Heart left ventricle (tissue), 16 donors: ENCODE data around the gene TXNDC8. TPM values are rescaled to one million over a fixed set of nuclear protein-coding genes. Genes with fewer than 3 reads are reported as not detected.

ENCODE experiments used
- ATAC-seq, 4 donors: fragments of 200-7000 bp; cut with Tn5 transposase; one replicate each; pipeline ENCODE4 v1.9.1; 2020 to 2022; ENCODE audit warnings: moderate library complexity in 4 of 4, mild to moderate bottlenecking in 3 of 4, moderate number of reproducible peaks in 1 of 4
- DNase-seq, 5 donors: peaks; one replicate each; pipeline ENCODE4 v3.0.0-alpha.2; 2020
- H3K27ac ChIP-seq, 12 donors: fragments of 200-600 bp; sonication (generic) in 4 of 12; one replicate each; pipeline versions ENCODE4 v1.5.0 to v1.8.0; 2016 to 2022; ENCODE audit warnings: mild to moderate bottlenecking in 2 of 12
- H3K27me3 ChIP-seq, 9 donors: fragments of 200-600 bp; sonication (generic) in 2 of 9; one replicate each; pipeline versions ENCODE4 v1.5.1 to v1.8.0; 2016 to 2022; ENCODE audit warnings: mild to moderate bottlenecking in 3 of 9
- H3K36me3 ChIP-seq, 9 donors: fragments of 200-600 bp; sonication (generic) in 2 of 9; one replicate each; pipeline versions ENCODE4 v1.5.0 to v1.8.0; 2018 to 2022; ENCODE audit warnings: mild to moderate bottlenecking in 2 of 9
- H3K4me1 ChIP-seq, 12 donors: fragments of 200-600 bp; sonication (generic) in 4 of 12; one replicate each; pipeline versions ENCODE4 v1.5.0 to v1.8.0; 2016 to 2022; ENCODE audit warnings: mild to moderate bottlenecking in 3 of 12
- H3K4me3 ChIP-seq, 12 donors: fragments of 200-600 bp; sonication (generic) in 4 of 12; one replicate each; pipeline versions ENCODE4 v1.5.0 to v1.8.0; 2017 to 2022; ENCODE audit warnings: mild to moderate bottlenecking in 9 of 12, moderate library complexity in 4 of 12
- H3K9me3 ChIP-seq, 12 donors: fragments of 200-600 bp; sonication (generic) in 4 of 12; one replicate each; pipeline versions ENCODE4 v1.5.0 to v1.8.0; 2016 to 2022; ENCODE audit warnings: mild to moderate bottlenecking in 1 of 12
- POLR2A ChIP-seq, 2 donors: fragments of 450-650 bp; IDR thresholded peaks; one replicate each; pipeline ENCODE4 v1.6.1; 2017; ENCODE audit warnings: antibody characterized with exemption in 2 of 2, mild to moderate bottlenecking in 2 of 2, moderate library complexity in 2 of 2
- WGBS, 4 donors: extraction: QIAGEN DNeasy Blood & Tissue Kit in 2 of 4; methylation state at CpG; one replicate each; pipeline versions ENCODE4 v1.1.5 to v1.1.7; 2013 to 2018; 5-methylcytosine and 5-hydroxymethylcytosine counted together
- intact Hi-C, 10 donors: fragments of 100-400 bp; cut with DNase I; formaldehyde crosslinking; loops; one replicate each; pipeline versions ENCODE4 v1.11.1 to v1.14.2; 2022
- polyA plus RNA-seq, 2 donors: library from polyadenylated mRNA; stranded (reverse); fragments of 200-250 nt; gene quantifications; one replicate each; pipeline ENCODE4 v1.2.3, GENCODE V29; 2013
- total RNA-seq, 9 donors: library from RNA; depleted of rRNA in 2 of 9; stranded (reverse); fragments of >200 nt in 2 of 9; fragmentation: NEBNext Ultra II Directional in 3 of 9; extraction: Animal tissue kit (Norgen Biotek cat#: 25700) in 3 of 9; gene quantifications; one replicate each; pipeline versions ENCODE4 v1.1.0 to v1.2.4, GENCODE V29; 2016 to 2023
- TF ChIP-seq, protein P1 (sequence below), 12 donors: fragments of 200-600 bp; sonication (generic) in 4 of 12; IDR thresholded peaks; one replicate each; pipeline versions ENCODE4 v1.5.0 to v1.8.0; 2018 to 2022; ENCODE audit warnings: antibody characterized with exemption in 12 of 12, mild to moderate bottlenecking in 5 of 12
- donor health status: ischemic (EF 13 %, LVEDD 7.1; RV severe dilation, severe dysfunction).
- donor health status: healthy with polysubstance abuse.
- donor health status: DM: no; HTN: yes; CAD: no.
- donor health status: DM: no; HTN: no; CAD: no.
- donor health status: ischemic (EF 25% LVEDD 6.9; RV normal size, moderate dysfunction).
- donor health status: ischemic (EF 25% LVEDD 5.7; RV mildly dilated, moderate dysfunction).
- donor health status: healthy.
- donor health status: DM: yes; HTN: yes; CAD: no.
- donor health status: ischemic (EF 35%, LVEDD 5.7; RV mildly dilated, moderate dysfunction).
- donor health status: nonischemic (EF 11% LVEDD 7.7; RV severe dilation, severe dysfunction).
- donor health status: DM: yes; HTN: yes; CAD: no.
- donor health status: PGD.
- donor health status: ischemic (EF 29% LVEDD 5.4; RV normal size, mild dysfunction).
- donor health status: nonischemic (EF 23%, LVEDD 6.1; RV moderate dilation, normal function).

TXNDC8 gene
- total and polyA plus RNA-seq, 11 donors = not detected

DNA sequence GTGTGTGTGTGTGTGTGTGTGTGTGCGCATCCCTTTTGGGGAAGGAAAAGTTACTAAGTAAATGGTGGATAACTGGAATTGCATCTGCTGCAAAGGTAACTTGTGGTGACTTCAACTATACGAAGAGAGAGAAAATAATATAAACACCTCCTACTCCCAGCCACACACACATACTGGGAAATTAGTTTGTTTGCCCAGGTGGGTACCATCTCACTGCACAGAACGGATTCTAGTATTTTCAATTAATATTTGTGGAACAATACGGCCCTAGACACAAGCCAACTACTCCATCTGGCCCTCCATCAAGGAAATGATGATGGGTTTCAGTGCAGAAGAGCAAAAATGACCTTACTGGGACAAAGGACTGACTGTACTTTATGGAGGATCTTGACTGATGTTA, 49.2 kb downstream of the TXNDC8 start:
- DNase-seq (no peak), ATAC-seq (no peak)
- no peak overlapping the region for H3K4me3 ChIP-seq
- intact Hi-C loops = no loop called here
- TF ChIP-seq, protein P1, sequence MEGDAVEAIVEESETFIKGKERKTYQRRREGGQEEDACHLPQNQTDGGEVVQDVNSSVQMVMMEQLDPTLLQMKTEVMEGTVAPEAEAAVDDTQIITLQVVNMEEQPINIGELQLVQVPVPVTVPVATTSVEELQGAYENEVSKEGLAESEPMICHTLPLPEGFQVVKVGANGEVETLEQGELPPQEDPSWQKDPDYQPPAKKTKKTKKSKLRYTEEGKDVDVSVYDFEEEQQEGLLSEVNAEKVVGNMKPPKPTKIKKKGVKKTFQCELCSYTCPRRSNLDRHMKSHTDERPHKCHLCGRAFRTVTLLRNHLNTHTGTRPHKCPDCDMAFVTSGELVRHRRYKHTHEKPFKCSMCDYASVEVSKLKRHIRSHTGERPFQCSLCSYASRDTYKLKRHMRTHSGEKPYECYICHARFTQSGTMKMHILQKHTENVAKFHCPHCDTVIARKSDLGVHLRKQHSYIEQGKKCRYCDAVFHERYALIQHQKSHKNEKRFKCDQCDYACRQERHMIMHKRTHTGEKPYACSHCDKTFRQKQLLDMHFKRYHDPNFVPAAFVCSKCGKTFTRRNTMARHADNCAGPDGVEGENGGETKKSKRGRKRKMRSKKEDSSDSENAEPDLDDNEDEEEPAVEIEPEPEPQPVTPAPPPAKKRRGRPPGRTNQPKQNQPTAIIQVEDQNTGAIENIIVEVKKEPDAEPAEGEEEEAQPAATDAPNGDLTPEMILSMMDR (IDR thresholded peaks at IDR 0.05) = no peak
- no peak for TF ChIP-seq POLR2A (IDR thresholded peaks at IDR 0.05)
- H3K4me1 ChIP-seq = no peaks in the 10 kb centered on the region
- WGBS, 4 donors = 81 to 91% (median 86%) methylated on average over 4 of the region's 4 CpGs
- H3K27ac ChIP-seq = no peak overlapping the region
- H3K27me3 ChIP-seq = peaks cover 0 to under 1% (median 0%) of the 10 kb centered on the region in 9 donors
- no peaks in the 10 kb centered on the region for H3K36me3 ChIP-seq
- no peaks in the 10 kb centered on the region for H3K9me3 ChIP-seq

DNA sequence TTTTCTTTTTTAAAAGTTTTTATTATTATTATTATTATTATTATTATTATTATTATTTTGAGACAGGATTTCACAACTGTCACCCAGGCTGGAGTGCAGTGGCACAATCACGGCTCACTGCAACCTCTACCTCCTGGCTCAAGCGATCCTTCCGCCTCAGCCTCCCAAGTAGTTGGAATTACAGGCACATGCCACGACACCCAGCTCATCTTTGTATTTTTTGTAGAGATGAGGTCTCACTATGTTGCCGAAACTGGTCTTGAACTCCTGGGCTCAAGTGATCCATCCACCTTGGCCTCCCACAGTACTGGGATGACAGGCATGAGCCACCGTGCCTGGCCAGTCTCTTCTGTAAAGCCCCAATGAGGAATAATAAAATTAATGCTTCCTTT, 50.4 kb downstream of the TXNDC8 start:
- intact Hi-C loops = no loop called here
- no peak for ATAC-seq
- 91 to 95% (median 94%) methylated on average over 6 of the region's 6 CpGs for WGBS, 4 donors
- H3K27ac ChIP-seq = no peak overlapping the region
- no peak for DNase-seq
- H3K4me3 ChIP-seq = no peak overlapping the region
- TF ChIP-seq, protein P1 (IDR thresholded peaks at IDR 0.05) = no peak
- no peak for TF ChIP-seq POLR2A (IDR thresholded peaks at IDR 0.05)
- H3K9me3 ChIP-seq = no peaks in the 10 kb centered on the region
- peaks cover 0 to under 1% (median 0%) of the 10 kb centered on the region in 12 donors for H3K4me1 ChIP-seq
- H3K36me3 ChIP-seq = no peaks in the 10 kb centered on the region
- H3K27me3 ChIP-seq = peaks cover 0 to 4% (median 0%) of the 10 kb centered on the region in 9 donors

DNA sequence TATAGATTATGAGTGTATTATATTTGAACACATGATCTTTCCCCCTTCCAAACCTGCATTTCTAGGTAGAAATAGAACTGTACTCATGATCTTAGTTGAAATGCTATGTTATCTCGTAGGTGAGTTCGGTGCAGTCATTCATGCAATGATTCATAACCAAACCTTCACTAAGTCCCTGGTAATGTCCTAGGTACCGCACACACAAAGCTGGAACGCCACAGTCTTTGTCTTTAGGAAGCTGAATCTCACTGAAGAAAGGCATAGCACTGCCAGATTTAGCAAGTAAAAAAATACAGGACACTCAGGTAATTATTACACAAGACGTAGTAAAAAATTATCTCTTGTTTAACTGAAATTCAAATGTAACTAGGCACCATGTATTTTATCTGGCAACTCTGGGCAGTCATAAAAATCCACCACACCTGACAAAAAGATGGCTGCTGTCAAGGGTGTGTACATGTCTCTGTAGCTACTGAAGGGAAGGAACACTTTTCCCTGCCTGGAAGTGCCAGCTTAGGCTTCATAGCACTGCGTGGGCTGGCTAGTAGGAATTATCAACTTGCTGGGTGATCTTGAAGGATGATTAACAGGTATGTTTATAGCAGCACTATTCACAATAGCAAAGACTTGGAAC, 53.3 kb downstream of the TXNDC8 start:
- no peak overlapping the region for H3K4me3 ChIP-seq
- H3K36me3 ChIP-seq = no peaks in the 10 kb centered on the region
- H3K27ac ChIP-seq = no peak overlapping the region
- whole genome bisulfite sequencing, 4 donors = 89 to 94% (median 90%) methylated on average over 6 of the region's 6 CpGs
- TF ChIP-seq, protein P1 (IDR thresholded peaks at IDR 0.05) = no peak
- TF ChIP-seq POLR2A (IDR thresholded peaks at IDR 0.05) = no peak
- H3K9me3 ChIP-seq = no peaks in the 10 kb centered on the region
- ATAC-seq (no peak), DNase-seq (no peak)
- H3K27me3 ChIP-seq = peaks cover 0 to 4% (median 0%) of the 10 kb centered on the region in 9 donors
- intact Hi-C loops = no loop called here
- H3K4me1 ChIP-seq = peaks cover 0 to 5% (median 0%) of the 10 kb centered on the region in 12 donors

DNA sequence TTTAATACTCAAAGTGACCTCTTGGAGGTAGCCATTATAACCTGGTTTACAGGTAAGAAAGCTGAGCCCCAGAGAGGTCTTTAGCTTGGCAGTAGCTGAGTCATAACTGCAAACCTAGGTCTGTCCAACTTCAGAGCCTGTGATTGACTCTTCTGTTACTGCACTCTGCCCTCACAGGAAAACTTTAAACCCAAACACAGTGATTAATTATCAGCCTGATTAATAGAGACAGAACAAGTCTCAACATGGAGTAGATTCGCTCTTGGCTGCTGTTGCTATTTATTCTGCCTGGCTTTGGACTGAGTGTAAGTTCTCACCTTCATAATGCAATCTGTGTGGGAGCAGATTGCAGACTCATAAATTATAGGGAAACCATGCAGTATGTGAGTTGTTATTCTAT, 53.9 kb downstream of the TXNDC8 start:
- Histone ChIP-seq H3K27me3 (peaks cover 0 to 4% (median 0%) of the 10 kb centered on the region in 9 donors), H3K27ac (no peak overlapping the region), H3K4me3 (no peak overlapping the region), H3K9me3 (no peaks in the 10 kb centered on the region), H3K36me3 (no peaks in the 10 kb centered on the region), H3K4me1 (peaks cover 0 to 5% (median 0%) of the 10 kb centered on the region in 12 donors)
- DNase-seq (no peak), ATAC-seq (no peak)
- intact Hi-C loops = no loop called here
- whole genome bisulfite sequencing, 4 donors = 73 to 89% (median 83%) methylated on average over 1 of the region's 1 CpG
- TF ChIP-seq POLR2A (IDR thresholded peaks at IDR 0.05) = no peak

DNA sequence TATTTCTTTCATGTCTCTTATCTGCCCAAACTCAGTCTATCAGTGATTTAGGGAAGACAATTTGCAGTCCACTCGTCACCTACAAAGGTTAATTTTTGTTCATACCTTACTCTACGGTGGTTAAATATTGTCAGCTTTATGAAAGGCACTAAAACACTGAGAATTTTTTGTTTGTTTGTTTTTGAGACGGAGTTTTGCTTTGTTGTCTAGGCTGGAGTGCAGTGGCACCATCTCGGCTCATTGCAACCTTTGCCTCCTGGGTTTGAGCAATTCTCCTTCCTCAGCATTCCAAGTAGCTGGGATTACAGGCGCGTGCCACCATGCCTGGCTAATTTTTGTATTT, 55.0 kb downstream of the TXNDC8 start:
- no peak for ATAC-seq
- H3K27me3 ChIP-seq = peaks cover 0 to 4% (median 0%) of the 10 kb centered on the region in 9 donors
- H3K4me3 ChIP-seq = no peak overlapping the region
- H3K4me1 ChIP-seq = peaks cover 0 to 5% (median 0%) of the 10 kb centered on the region in 12 donors
- no peaks in the 10 kb centered on the region for H3K36me3 ChIP-seq
- intact Hi-C loops = no loop called here
- TF ChIP-seq POLR2A (IDR thresholded peaks at IDR 0.05) = no peak
- TF ChIP-seq, protein P1 (IDR thresholded peaks at IDR 0.05) = no peak
- H3K9me3 ChIP-seq = no peaks in the 10 kb centered on the region
- 81 to 87% (median 86%) methylated on average over 6 of the region's 6 CpGs for WGBS, 4 donors
- no peak for DNase-seq
- H3K27ac ChIP-seq = no peak overlapping the region
